Lung (tissue), 12 donors: ENCODE measurements around the gene LAPTM4A. TPM values are rescaled to one million over a fixed set of nuclear protein-coding genes. Genes with fewer than 3 reads are reported as not detected.

ENCODE experiments used
- ATAC-seq: fragments of 200-7000 bp; cut with Tn5 transposase; one replicate; pipeline ENCODE4 v1.9.1; 2020; ENCODE audit warnings: moderate number of reproducible peaks; ENCODE audit not compliant: insufficient read depth, low FRiP score
- DNase-seq, 3 donors: peaks; one replicate each; pipeline ENCODE4 v3.0.0-alpha.2; 2013 to 2017
- H3K27ac ChIP-seq, 2 donors: one replicate each; pipeline ENCODE4 v1.5.1; 2013; ENCODE audit warnings: mild to moderate bottlenecking in 2 of 2, moderate library complexity in 2 of 2, control low read depth in 1 of 2, inconsistent platforms in 1 of 2, low read depth in 1 of 2, low read length in 1 of 2
- H3K27me3 ChIP-seq, 3 donors: one replicate each; pipeline ENCODE4 v1.5.1; 2013; ENCODE audit warnings: low read length in 2 of 3; ENCODE audit not compliant: control insufficient read depth in 3 of 3, insufficient read depth in 3 of 3
- H3K36me3 ChIP-seq, 4 donors: one replicate each; pipeline ENCODE4 v1.5.1; 2013; ENCODE audit warnings: low read length in 4 of 4, mild to moderate bottlenecking in 1 of 4, moderate library complexity in 1 of 4; ENCODE audit not compliant: control insufficient read depth in 4 of 4, insufficient read depth in 4 of 4
- H3K4me1 ChIP-seq, 5 donors: one replicate each; pipeline ENCODE4 v1.5.1; 2013; ENCODE audit warnings: low read length in 5 of 5, mild to moderate bottlenecking in 2 of 5, moderate library complexity in 1 of 5; ENCODE audit not compliant: control insufficient read depth in 5 of 5, insufficient read depth in 5 of 5
- H3K4me3 ChIP-seq: one replicate; pipeline ENCODE4 v1.5.1; 2013; ENCODE audit warnings: mild to moderate bottlenecking, control low read depth, moderate library complexity
- H3K9ac ChIP-seq, 2 donors: one replicate each; pipeline ENCODE4 v1.5.1; 2013; ENCODE audit warnings: low read length in 2 of 2, control low read depth in 1 of 2; ENCODE audit not compliant: insufficient read depth in 1 of 2
- H3K9me3 ChIP-seq, 4 donors: one replicate each; pipeline ENCODE4 v1.5.1; 2013; ENCODE audit warnings: low read length in 3 of 4, mild to moderate bottlenecking in 1 of 4, moderate library complexity in 1 of 4; ENCODE audit not compliant: control insufficient read depth in 4 of 4, insufficient read depth in 3 of 4
- WGBS, 2 donors: extraction: QIAGEN DNeasy Blood & Tissue Kit; methylation state at CpG; one replicate each; pipeline ENCODE4 v1.1.7; 2013; 5-methylcytosine and 5-hydroxymethylcytosine counted together
- polyA plus RNA-seq, 2 donors: library from polyadenylated mRNA; stranded (reverse); fragments of 200-250 nt; gene quantifications; one replicate each; pipeline ENCODE4 v1.2.1, GENCODE V29; 2013
- total RNA-seq, 2 donors: library from RNA; depleted of rRNA in 1 of 2; stranded (reverse); fragments of >200 nt in 1 of 2; gene quantifications; one replicate each; pipeline ENCODE4 v1.2.1, GENCODE V29; 2014 to 2021
- TF ChIP-seq, protein P1 (sequence below): IDR thresholded peaks from 2 replicates; pipeline ENCODE4 v1.5.1; 2012; ENCODE audit warnings: mild to moderate bottlenecking; ENCODE audit errors: control extremely low read depth, extremely low read depth
- donor health status: control.
- donor health status: control.
- donor health status: Bipolar disorder and iron deficiency.
- donor health status: healthy.
- donor health status: DM: yes; HTN: yes; CAD: no.

Gene LAPTM4A
- total and polyA plus RNA-seq, 4 donors: 155 to 236 (median 204) TPM

DNA sequence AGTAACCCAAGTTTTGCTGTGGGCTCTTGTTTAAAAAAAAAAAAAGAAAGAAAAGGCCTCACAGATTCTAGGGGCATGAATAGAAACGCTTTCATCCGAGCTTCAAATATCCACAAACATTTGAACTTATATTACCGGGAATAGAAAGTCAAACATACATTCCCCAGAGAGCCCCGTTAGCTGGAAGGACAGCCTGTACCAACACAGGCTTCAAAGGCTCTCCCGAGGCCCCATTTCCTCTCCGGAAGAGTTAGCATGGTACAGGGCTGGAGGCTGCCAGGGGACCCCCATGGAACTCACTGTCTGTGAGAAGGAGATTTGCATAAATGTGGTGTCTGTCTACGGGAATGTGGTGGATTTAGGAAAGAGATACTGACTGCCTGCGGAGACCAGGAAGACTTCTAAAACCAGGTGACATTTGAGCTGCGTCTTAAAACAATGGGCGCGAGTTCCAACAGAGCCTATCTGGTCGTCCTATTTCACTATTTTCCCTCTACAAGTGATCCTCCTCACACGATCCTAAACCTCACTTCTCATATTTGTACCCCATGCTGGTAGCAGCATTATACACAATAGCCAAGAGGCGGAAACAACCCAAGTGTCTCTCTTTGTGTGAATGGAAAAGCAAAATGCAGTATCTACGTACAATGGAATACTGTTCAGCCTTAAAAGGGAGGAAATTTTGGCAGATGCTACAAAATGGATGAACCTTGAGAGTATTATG lies 38.1 kb downstream of the LAPTM4A start:
- TF ChIP-seq, protein P1, sequence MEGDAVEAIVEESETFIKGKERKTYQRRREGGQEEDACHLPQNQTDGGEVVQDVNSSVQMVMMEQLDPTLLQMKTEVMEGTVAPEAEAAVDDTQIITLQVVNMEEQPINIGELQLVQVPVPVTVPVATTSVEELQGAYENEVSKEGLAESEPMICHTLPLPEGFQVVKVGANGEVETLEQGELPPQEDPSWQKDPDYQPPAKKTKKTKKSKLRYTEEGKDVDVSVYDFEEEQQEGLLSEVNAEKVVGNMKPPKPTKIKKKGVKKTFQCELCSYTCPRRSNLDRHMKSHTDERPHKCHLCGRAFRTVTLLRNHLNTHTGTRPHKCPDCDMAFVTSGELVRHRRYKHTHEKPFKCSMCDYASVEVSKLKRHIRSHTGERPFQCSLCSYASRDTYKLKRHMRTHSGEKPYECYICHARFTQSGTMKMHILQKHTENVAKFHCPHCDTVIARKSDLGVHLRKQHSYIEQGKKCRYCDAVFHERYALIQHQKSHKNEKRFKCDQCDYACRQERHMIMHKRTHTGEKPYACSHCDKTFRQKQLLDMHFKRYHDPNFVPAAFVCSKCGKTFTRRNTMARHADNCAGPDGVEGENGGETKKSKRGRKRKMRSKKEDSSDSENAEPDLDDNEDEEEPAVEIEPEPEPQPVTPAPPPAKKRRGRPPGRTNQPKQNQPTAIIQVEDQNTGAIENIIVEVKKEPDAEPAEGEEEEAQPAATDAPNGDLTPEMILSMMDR: no peak
- H3K9me3 ChIP-seq: peaks cover 0 to 2% (median 0%) of the 10 kb centered on the region in 4 donors
- H3K4me1 ChIP-seq: peaks cover 0 to 15% (median 4%) of the 10 kb centered on the region in 5 donors
- ATAC-seq (no peak), DNase-seq (peak in 2 of 3 donors; percentile 41 to 42)
- peaks cover 0 to 2% (median 0%) of the 10 kb centered on the region in 3 donors for H3K27me3 ChIP-seq
- H3K9ac ChIP-seq: no peak overlapping the region
- no peaks in the 10 kb centered on the region for H3K36me3 ChIP-seq
- no peak overlapping the region for H3K4me3 ChIP-seq
- 47 to 55% methylated on average over 15 of the region's 15 CpGs for WGBS, 2 donors
- peak overlapping the region in 1 of 2 donors; percentile 55 for H3K27ac ChIP-seq

- Histone ChIP-seq H3K4me3 (peak within 1 kb of the TSS; percentile 28), H3K9ac (peak within 1 kb of the TSS in 1 of 2 donors; percentile 13), H3K4me1 (peaks cover 0 to 15% (median 4%) of the 10 kb centered on the region in 5 donors), H3K9me3 (peaks cover 0 to 2% (median 0%) of the 10 kb centered on the region in 4 donors), H3K27me3 (peaks cover 0 to 2% (median 0%) of the 10 kb centered on the region in 3 donors), H3K27ac (peak within 1 kb of the TSS in 1 of 2 donors; percentile 55), H3K36me3 (no peaks in the 10 kb centered on the region)
- TF ChIP-seq, protein P1: no peak
- ATAC-seq: peak; percentile 88
- DNase-seq: peak; percentile 44 to 61 (median 59)
- 0 to 2% methylated on average over 70 to 87 of the region's 87 CpGs for WGBS, 2 donors
Observed at GRCh38 chr2:20012282-20013125, 38.9 kb downstream of the LAPTM4A start, which contains the start of gene MATN3. TSS of gene MATN3 (minus strand) at chr2:20012668. CDS start at chr2:20012631, 37 bp downstream.

- DNase-seq (no peak), ATAC-seq (no peak)
- H3K27ac ChIP-seq: no peak overlapping the region
- peaks cover 0 to 15% (median 4%) of the 10 kb centered on the region in 5 donors for H3K4me1 ChIP-seq
- H3K9me3 ChIP-seq: peaks cover 0 to 2% (median 0%) of the 10 kb centered on the region in 4 donors
- H3K9ac ChIP-seq: no peak overlapping the region
- TF ChIP-seq, protein P1: no peak
- H3K27me3 ChIP-seq: peaks cover 0 to 2% (median 0%) of the 10 kb centered on the region in 3 donors
- no peaks in the 10 kb centered on the region for H3K36me3 ChIP-seq
- WGBS, 2 donors: 33 to 43% methylated on average over 4 of the region's 4 CpGs
- peak overlapping the region; percentile 28 for H3K4me3 ChIP-seq
Observed at GRCh38 chr2:20012032-20012281, 39.5 kb downstream of the LAPTM4A start.
